SK-N-SH (cell line): ENCODE data around the gene COLEC11.

Source experiments
- EZH2phosphoT487 ChIP-seq: fragments of 200-600 bp; sonication (generic); IDR thresholded peaks from 2 replicates; pipeline ENCODE4 v1.6.1; 2017; ENCODE audit warnings: low read depth, mixed run types, mild to moderate bottlenecking, antibody characterized with exemption, moderate library complexity, borderline replicate concordance
- FOXM1 ChIP-seq: IDR thresholded peaks from 2 replicates; pipeline ENCODE4 v1.4.0; 2012; ENCODE audit warnings: low read depth, mild to moderate bottlenecking
- GATA2 ChIP-seq: sonication (generic); formaldehyde crosslinking; IDR thresholded peaks from 2 replicates; pipeline ENCODE4 v1.5.0; 2020; ENCODE audit warnings: mild to moderate bottlenecking, missing genetic modification reagents
- IRF3 ChIP-seq: fragments of 150-350 bp; IDR thresholded peaks from 2 replicates; pipeline ENCODE4 v1.6.1; 2016; ENCODE audit warnings: mild to moderate bottlenecking, low read depth, low read length
- NRF1 ChIP-seq: IDR thresholded peaks from 2 replicates; pipeline ENCODE4 v1.6.1; 2012; ENCODE audit warnings: low read depth, mild to moderate bottlenecking, low read length
- PBX3 ChIP-seq: IDR thresholded peaks from 2 replicates; pipeline ENCODE4; 2012
- POLR2AphosphoS5 ChIP-seq: IDR thresholded peaks from 2 replicates; pipeline ENCODE4 v1.6.1; 2012; ENCODE audit warnings: low read depth, low read length
- RFX5 ChIP-seq: IDR thresholded peaks from 2 replicates; pipeline ENCODE4 v1.6.1; 2012; ENCODE audit warnings: mild to moderate bottlenecking, improper control_type of control experiment, low read length
- SIN3A ChIP-seq: IDR thresholded peaks from 2 replicates; pipeline ENCODE4 v1.6.1; 2012; ENCODE audit warnings: low read depth, mild to moderate bottlenecking, low read length, moderate library complexity, borderline replicate concordance
- TEAD4 ChIP-seq: IDR thresholded peaks from 2 replicates; pipeline ENCODE4 v1.4.0; 2012; ENCODE audit warnings: mild to moderate bottlenecking, borderline replicate concordance; ENCODE audit not compliant: insufficient read depth
- TF ChIP-seq, protein P1 (sequence below): fragments of 200-600 bp; sonication (generic); IDR thresholded peaks from 2 replicates; pipeline ENCODE4 v1.6.1; 2017; ENCODE audit warnings: antibody characterized with exemption, mild to moderate bottlenecking, moderate library complexity

GRCh38 chr2:3656762-3657721 lies 62.1 kb downstream of the COLEC11 start:
- TF ChIP-seq FOXM1 (no peak), GATA2 (CRISPR knock-in tag) (no peak), EZH2phosphoT487 (no peak), POLR2AphosphoS5 (no peak), TEAD4 (no peak), SIN3A (no peak), PBX3 (no peak), NRF1 (no peak), RFX5 (no peak), IRF3 (no peak)
- TF ChIP-seq, protein P1, sequence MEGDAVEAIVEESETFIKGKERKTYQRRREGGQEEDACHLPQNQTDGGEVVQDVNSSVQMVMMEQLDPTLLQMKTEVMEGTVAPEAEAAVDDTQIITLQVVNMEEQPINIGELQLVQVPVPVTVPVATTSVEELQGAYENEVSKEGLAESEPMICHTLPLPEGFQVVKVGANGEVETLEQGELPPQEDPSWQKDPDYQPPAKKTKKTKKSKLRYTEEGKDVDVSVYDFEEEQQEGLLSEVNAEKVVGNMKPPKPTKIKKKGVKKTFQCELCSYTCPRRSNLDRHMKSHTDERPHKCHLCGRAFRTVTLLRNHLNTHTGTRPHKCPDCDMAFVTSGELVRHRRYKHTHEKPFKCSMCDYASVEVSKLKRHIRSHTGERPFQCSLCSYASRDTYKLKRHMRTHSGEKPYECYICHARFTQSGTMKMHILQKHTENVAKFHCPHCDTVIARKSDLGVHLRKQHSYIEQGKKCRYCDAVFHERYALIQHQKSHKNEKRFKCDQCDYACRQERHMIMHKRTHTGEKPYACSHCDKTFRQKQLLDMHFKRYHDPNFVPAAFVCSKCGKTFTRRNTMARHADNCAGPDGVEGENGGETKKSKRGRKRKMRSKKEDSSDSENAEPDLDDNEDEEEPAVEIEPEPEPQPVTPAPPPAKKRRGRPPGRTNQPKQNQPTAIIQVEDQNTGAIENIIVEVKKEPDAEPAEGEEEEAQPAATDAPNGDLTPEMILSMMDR: no peak
